ENCODE results near the gene IGFALS.
"Not testable (repeated sequence)": the region's sequence is repeated elsewhere in the genome, so short reads cannot be mapped to it uniquely, and the experiment has no call there.

Gene IGFALS

DNA sequence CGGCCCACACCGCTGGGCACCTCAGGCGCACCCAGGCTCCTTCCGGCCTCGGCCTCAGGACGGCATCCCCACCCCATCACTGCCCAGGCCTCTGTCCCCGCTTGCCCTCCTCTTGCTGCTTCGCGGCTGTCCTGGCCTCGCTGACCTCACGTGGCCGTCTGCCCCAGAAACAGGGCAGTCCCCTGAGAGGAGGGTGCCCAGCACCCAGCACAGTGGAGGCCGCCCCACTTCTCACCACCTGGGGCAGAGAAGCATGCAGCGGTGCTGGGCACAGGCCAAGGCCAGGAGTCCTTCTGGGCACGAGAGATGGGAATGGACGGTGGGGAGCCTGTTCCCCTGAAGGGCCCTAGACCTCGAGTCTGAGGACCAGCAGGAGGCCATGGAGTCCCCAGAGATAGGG, 24.2 kb upstream of the IGFALS start:
- no peak for DNase-seq

DNA sequence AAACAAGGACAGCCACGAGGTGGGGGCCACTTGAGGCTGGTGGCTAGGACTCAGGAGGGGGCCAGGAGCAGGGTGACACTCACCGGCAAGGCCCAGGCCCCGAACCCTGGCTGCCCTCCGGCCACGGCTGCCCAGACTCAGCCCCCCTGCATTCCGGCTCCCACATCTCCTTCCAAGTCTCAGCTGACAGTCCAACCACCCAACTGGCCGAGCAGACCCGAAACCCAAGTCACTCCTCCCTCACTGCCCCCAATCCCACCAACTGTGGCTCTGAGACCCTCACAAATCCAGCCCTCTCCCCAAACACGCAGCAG, 23.7 kb upstream of the IGFALS start:
- no peak for DNase-seq

DNA sequence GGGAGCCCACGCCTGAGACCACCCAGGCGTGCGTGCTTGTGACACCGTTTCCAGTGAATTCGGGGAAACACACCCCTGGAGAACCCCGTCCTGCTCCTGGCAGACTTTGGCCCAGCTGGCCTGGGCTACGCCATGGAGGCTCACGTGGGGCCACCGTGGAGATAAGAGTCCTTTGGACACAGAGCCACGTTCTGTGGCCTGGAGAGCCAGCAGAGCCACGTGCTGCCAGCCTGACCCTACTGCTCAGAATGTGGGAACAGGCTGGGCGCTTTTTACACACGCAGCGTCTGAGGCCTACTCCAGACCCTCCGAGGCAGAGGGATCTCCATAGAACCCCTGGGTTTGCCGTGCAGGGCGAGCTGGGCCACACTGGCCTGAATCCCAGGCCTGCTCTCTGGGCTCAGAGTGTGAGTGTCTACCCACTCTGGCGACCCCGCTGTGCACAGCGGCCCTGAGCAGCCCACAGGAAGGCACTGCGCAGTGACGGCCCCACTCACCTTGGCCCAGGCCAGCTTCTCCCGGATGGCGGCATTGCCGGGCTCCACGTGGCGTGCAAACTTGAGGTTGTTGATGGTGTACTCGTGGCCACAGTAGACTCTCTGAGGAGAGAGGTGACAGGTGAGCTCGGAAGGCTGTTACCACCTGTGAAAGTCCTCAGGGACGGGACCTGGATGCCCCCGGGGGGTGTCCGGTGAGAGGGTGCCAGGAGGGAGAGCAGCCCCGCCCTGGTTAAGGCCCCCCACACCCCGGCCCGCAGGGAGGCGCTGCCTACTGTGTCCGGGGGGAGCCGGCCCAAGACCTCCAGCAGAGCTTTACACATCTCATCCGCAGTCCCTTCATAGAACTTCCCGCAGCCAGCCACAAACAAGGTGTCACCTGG, 23.1 kb upstream of the IGFALS start:
- DNase-seq, result no peak

DNA sequence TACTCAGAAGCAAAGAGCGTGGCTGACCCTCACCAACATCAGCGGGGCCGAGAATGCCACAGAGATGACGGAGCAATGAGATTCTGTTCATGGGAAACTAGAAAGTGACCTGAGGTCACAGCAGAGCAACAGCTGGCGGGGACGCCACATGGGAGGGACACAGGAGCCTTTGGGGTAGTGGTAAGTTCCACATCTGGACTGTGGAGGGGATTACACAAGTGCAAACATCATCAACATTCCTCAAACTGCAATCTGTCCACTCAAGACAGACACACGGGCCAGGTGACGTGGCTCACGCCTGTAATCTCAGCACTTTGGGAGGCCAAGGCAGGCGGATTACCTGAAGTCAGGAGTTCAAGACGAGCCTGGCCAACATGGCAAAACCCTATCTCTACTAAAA, 22.0 kb upstream of the IGFALS start:
- no peak for DNase-seq

DNA sequence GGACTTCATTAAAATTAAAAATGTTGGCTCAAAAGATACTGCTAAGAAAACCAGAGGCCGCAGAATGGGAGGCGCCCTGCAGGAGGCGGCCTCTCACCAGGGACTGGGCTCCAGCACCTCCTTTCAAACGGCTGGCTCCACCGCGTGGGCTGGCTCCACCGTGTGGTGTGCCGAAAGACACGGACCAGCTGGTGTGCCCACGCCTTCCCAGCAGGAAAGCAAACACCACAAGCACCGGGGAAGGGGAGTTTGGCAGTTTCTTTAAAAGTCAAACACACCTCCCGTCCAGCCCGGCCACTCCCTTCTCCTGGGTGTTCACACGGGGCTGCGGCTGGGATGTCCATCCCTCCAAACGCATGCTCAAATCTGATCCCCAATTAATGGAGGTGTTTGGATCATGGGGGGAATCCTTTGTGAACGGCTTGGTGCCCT, 19.2 kb upstream of the IGFALS start:
- no peak for DNase-seq

DNA sequence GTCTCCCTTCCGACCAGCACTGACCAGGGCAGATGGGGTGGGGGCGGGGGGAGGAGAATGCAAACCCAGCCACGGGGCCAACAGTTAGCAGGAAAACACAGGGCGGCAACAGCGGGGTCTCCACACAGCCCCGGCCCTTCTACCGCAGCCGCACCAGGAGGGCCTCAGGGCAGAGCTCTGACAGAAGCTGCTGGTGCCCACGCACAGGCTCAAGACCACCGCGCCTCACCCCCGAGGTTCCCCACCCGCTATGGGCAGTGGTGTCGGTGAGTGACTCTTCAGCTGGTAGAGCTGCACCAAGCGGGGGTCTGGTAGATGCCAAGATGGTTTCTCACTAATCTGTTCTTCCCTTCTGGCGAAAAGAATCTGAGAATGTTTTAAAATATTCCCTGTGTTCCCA, 17.0 kb upstream of the IGFALS start:
- no peak for DNase-seq

DNA sequence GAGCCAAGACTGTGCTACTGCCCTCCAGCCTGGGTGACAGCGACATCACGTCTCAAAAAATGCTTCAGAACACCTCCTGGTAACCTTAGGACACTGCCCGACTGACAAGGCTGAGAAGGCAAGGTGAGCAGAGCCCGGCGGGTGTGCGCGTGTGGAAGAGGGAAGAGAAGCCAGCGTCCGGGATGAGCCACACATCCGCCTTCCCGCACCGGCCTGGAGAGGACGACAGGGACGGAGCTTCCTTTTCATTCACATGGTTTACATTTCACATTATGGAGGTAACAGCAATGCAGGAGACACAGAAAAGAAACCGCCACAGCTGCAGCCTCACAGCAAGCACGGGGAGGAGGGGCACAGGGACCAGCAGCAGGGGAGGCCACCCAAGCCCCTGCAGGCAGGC, 16.6 kb upstream of the IGFALS start:
- DNase-seq, result no peak

DNA sequence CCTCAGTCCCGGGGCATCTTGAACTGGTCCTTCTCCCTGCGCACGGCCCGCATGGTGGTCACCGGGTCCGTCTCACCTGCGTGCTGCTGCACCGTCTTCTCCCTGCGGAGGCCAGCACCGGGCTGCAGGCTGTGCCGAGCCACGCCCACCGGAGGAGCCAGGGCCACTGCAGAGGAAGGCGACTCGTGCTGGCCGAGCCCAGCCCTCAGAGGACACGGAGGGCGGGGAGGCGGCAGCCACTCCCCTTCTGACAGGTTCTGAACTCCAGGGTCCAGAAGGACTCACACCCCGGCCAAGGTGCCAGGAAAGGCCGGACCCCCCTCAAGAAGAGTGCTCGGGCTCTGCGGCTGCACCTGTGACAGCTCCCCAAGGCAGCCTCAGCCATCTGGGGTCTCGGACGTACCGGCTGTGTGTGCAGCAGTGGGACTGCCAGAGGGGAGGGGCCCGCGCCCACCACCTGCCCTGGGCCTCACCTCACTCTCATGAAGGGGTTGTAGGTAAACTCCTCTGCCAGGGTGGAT, 15.8 kb upstream of the IGFALS start:
- DNase-seq, result no peak

DNA sequence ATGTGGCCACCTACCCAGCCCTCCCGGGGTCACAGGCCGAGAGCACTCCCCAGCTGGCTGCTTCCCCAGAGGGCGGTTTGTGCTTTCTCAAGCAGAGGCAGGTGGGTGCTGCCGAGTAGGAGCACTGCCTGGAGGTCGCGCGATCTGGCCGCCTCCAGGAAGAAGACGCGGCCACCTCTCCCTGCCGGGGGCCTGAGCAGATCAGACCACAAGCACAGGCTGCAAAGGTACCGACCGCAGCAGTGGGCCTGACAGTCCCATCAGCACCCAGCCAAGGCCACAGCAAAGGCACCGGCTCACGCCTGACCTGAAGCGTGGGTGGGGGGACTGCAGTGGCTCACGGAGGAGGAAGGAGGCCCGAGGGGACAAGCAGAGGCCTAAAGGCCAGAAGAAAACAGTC, 15.2 kb upstream of the IGFALS start:
- DNase-seq, result no peak

DNA sequence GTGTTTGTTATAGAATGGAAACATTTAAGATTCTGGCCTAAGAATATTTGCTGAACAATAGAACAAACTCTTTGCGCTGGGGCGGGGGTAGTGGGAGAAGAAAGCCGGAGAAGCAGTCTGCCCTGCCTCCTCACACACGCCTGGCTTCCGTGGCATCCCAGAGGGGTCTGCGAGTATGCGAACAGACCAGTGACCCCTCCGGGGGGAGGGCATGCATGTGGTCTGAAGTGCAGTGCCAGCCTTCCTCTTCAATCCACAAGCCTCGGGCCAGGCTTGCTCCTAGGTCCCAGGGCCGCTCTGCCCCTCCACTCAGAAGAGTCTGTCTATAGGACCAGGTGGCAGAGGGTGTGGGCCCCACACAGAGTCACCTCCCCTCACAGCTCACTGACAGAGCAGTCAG, 14.1 kb upstream of the IGFALS start:
- no peak for DNase-seq

DNA sequence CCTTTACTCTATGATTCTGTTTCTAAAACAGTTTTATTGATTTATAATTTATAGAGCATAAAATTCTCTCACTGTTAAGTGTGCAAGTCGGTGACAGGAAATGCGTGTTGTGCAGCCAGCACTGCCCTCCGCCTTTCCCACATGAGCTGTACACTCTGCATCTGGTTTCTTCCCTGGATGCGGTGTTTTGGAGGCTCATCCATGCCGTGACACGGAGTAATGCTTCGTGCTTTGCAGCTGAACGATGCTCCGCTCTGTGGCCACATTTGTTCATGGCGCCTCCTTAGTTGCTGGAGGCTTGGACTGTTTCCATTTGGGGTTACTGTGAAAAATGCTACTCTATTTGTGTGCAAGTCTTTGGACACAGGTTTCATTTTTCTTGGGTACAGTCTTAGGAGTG, 7.2 kb upstream of the IGFALS start:
- DNase-seq, result no peak

DNA sequence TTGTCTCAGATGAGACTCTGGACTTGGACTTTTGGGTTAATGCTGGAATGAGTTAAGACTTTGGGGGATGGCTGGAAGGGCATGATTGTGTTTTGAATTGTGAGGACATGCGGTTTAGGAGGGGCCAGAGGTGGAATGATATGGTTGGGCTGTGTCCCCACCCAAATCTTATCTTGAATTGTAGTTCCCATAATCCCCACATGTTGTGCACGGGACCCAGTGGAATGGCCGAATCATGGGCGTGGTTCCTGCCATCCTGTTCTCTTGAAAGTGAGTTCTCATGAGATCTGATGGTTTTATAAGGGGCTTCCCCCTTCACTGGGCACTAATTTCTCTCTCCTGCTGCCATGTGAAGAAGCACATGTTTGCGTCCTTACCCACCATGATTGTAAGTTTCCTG, 5.8 kb upstream of the IGFALS start:
- not testable (repeated sequence) for DNase-seq

DNA sequence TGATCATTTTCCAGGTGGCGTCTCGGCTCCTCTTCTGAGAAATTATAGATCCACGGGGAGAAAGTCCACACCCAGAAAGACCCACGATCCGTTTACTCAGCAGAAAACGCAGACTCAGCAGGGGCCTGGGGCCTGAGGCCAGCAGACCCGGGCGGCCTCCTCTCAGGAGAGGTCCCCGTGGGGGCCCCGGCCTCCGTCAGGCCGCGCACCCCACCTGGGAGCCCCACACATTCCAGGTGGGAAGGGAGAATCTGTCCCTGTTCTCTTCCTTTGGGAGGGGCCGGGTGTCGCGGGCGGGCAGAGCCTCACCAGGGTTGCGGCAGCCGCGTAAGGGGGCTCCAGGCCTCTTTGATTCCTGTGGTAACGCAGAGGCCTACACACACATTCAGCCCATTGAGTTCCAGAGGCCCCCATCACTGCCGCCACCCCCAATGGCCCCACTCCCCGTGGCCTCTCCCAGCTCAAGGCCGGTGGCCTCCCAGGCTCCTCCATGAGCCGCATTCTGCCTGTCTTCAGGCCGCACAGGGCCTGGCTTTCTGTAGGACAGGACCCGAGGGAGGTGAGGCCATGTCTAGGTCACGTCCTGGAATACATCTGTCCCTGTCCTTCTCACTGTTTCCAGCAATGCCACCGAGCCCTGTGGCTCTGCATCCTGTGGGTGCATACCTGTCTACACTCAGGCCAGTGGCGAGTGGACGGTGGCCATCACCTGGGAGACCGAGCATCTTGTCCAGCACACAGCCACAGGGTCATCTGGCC, 1.6 kb upstream of the IGFALS start:
- no peak for DNase-seq

DNA sequence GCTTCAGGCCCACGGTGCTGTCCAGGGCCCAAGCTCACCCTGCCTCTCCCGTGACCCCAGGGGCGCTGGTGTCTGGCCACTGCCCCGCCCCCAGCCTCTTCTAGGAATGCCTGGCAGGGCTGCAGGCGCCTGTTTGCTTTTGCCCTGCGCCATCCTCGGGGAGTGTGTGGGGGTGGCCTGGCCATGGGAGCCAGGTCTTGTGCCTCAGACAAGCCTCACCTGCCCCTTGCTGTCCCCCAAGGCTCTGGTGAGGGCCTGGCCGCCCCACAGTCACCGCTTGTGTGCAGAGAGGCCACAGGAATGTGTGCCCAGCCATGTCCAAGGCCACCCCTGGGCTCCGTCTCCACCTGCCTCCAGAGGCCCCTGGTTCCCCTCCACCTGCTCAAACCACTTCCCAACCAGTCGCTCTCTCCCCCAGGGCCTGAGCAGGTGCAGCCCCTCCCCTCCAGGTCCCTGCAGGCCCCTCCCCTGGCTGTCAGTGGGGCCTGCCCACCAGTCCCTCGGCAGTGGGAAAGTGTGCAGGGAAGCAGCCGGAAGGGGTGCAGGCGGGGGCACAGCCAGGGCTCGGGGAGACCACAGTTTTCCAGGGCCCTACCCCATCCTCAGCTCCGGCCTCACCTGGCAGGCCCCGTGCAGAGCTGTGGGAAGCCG, 841 bp upstream of the IGFALS start:
- no peak for DNase-seq

DNA sequence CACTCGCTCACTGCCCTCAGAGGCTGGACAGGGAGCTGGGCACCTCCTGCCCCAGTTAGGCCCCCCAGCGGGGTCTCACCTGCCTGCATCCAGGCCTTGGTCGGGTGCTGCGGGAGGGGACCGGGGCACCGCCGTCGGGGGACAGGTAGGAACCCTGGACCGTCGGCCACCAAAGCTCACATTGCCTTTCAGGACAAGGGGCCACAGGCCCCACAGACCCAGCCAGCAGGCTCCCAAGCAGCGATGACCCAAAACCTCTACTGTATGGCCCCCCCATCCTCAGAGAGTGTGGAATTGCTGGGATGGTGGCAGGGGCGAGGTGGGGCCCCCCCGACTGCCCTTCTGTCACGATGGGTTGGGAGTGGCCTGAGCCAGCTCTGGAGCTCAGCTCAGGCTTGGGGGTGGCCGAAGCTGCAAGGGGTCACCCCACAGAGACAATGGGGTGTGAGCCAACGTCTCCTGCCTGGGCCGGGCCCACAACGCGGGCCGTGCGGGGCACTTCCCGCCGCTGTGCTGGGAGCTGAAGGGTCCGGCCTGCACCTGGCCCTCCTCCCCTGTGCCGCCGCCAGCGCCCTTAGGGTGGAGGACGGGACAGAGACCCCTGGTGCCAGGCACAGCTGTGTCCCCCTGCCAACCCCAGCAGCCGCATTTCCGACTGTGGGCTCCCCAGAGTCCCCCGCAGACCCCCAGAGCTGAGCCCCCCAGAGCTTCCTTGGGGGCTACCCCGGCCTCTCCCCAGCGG, 498 bp downstream of the IGFALS start:
- DNase-seq, result no peak

DNA sequence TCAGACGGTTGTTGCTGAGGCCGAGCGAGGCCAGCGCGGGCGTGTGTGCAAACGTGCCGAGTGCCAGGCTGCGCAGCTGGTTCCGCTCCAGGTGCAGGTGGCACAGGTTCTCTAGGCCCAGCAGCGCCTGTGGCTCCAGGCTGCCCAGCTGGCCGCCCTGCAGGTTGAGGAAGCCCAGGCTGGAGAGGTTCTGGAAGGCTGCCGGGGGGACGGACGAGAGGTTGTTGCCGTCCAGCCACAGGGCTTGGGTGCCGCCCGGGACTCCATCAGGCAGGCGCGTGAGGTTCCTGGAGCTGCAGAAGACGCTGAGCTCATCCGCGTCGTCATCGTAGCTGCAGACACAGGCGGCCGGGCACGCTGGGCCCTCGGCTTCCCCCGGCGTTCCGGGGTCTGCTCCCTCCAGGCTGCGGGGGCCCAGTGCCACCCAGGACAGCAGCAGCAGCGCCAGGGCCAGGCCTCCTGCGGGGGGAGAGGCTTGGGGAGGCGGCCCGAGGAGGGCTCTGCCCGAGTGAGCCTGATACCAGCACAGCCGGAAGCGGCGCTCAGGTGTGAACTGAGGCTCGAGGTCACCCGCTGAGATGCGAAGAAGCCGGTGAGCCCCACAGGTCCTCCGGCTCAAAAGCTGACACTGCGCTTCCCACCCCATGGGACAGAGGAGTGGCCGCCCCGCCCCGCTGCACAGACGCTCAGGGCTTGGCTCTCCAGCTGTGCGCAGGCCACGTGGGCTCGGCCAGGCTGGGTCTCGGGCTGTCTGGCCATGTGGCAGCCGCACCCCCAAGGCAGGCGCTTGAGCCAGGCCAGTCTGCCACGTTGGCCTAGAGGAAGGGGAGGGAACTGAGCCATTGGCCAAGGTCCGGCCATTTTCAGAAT, 1.3 kb downstream of the IGFALS start:
- no peak for DNase-seq

DNA sequence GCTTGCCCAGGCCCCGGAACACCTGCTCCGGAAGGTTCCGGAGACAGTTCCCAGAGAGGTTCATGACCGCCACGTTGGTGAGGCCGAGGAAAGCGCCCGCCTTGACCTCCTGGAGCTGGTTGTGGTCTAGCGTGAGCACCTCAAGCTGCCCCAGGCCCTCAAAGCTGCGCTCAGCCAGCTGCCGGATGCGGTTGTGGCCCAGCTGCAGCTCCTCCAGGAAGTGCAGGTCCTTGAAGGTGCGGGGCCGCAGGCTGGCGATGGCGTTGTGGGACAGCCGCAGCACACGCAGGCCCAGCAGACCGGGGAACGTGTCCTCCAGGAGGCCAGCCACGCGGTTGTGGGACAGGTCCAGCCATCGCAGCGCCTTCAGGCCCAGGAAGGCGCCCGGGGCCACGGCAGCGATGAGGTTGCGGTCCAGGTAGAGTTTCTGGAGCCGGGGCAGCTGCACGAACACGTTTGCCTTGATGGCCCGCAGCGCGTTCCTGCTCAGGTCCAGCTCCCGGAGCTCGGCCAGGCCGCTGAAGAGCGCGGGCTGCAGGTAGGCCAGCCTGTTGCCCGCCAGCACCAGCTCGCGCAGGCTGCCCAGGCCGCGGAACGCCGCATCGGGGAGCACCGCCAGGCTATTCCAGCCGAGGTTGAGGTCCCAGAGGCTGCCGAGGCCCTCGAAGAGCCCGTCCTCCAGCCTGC, 2.1 kb downstream of the IGFALS start:
- no peak for DNase-seq

DNA sequence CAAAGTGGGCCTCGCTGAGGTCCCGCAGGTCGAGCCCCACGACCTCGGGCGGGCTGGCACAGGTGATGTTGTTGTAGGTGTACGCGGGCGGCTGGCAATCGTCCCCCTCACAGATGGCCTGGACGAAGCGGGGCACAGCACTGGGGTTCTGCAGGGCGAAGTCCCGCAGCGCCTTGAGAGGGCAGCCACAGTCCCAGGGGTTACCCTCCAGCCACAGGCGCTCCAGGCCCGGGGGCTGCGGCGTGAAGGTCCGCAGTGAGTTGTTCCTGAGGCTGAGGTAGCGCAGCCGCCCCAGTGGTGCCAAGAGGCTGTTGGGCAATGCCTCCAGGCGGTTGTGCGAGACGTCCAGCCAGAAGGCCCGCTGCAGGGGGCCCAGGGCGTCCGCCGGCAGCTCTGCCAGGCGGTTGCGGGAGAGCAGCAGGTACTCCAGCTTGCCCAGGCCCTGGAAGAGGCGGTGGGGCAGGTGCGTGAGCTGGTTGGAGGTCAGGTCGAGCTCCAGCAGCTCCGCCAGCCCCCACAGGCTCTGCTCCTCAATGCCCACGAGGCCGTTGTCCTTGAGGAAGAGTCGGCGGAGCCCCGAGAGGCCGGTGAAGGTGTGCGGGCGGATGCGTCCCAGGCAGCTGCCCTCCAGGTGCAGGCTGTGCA, 2.8 kb downstream of the IGFALS start:
- no peak for DNase-seq

DNA sequence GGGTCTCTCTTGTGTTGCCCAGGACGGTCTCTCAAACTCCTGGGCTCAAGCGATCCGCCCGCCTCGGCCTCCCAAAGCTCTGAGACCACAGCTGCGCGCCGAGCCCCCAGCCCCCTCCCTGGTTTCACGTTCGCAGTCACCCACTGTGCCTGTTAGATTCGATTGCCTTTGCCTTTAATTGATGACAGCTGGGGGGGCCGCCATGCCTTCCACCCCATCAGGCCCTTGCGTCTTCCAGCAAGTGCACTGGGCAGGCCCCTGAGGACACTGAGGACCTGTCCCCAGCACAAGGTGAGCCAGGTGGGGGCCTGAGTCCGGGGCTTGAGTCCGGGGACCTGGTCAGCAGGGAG, 3.3 kb downstream of the IGFALS start:
- DNase-seq, result no peak

DNA sequence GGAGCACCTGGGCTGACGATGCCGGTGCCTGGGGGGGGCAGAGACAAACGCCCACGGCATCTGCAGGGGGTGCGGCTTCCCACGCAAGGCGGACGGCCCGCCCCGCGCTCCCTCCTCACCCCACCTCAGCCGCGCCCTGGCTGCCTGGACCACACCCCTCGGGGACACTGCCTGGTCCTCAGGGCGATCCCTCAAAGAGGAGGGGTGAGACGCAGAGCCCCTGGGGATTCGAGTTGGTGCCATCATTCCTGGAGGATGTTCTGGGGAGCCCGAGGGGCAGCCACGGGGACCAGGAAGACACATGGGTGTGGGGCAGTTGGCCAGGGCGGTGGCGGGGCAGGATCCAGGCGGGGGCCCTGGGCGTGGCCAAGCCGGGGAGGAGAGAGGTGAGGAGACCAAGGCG, 3.9 kb downstream of the IGFALS start:
- DNase-seq, result no peak

DNA sequence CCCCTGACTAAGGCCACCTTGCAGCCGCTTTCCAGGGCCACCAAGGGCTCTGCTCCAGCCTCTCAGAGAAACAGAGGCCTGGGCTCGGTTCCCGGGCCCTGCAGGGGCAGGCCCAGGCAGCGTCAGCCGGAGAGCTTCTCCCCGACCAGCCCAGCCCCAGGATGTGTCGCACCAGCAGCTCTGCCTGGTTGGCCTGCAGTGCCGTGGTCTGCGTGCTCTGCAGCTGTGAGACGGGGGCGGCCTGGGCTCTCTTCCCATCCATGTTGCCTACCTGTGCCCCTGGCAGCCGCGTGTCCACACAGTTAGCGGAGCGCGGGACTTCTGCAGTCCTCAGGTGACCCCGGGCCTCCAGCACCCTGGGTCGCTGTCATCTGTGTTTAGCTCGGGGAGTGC, 4.8 kb downstream of the IGFALS start:
- no peak for DNase-seq

Measured in AML-193 (cell line).